ENCODE measurements around the gene RAB37. TPM values are rescaled to one million over a fixed set of nuclear protein-coding genes. Genes with fewer than 3 reads are reported as not detected.

RAB37 gene
- total and polyA plus RNA-seq, 2 of the 13 experiments (the other 11 are each of a cell fraction or from before 2014, with no cell fraction given): 0.91 to 3.7 TPM

DNA sequence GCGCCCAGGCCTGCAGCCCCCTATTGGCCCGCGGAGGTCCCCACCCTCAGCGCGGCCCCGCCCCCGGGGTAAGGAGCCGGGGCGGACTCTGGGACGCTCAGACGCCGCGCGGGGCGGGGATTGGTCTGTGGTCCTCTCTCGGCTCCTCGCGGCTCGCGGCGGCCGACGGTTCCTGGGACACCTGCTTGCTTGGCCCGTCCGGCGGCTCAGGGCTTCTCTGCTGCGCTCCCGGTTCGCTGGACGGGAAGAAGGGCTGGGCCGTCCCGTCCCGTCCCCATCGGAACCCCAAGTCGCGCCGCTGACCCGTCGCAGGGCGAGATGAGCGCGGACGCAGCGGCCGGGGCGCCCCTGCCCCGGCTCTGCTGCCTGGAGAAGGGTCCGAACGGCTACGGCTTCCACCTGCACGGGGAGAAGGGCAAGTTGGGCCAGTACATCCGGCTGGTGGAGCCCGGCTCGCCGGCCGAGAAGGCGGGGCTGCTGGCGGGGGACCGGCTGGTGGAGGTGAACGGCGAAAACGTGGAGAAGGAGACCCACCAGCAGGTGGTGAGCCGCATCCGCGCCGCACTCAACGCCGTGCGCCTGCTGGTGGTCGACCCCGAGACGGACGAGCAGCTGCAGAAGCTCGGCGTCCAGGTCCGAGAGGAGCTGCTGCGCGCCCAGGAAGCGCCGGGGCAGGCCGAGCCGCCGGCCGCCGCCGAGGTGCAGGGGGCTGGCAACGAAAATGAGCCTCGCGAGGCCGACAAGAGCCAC, 11.6 kb downstream of the RAB37 start, which contains the start of gene NHERF1 (continued):
- TF ChIP-seq ZNF614 (CRISPR knock-in tag; IDR thresholded peaks at IDR 0.05; ENCODE audit: borderline replicate concordance) (peak; percentile 22; the same call in 1 of the 2 replicates), ZNF264 (CRISPR knock-in tag; IDR thresholded peaks at IDR 0.05) (peak; percentile 75; the same call in 1 of the 2 replicates), KDM5A (IDR thresholded peaks at IDR 0.05; ENCODE audit: borderline replicate concordance, low read length) (no peak; the same call in 1 of the 2 replicates), ZNF12 (CRISPR knock-in tag; IDR thresholded peaks at IDR 0.05) (0 out of 2 replicates have a peak, but pooled peaks have one; percentile 33), HNRNPLL (IDR thresholded peaks at IDR 0.05; ENCODE audit: low read depth, low read length, poor library complexity, severe bottlenecking) (no peak), TAF1 (CRISPR knock-in tag; IDR thresholded peaks at IDR 0.05) (peak; percentile 100), KAT8 (CRISPR knock-in tag; IDR thresholded peaks at IDR 0.05) (peak; percentile 93), NCOA2 (CRISPR knock-in tag; IDR thresholded peaks at IDR 0.05) (no peak), ZNF83 (CRISPR knock-in tag; IDR thresholded peaks at IDR 0.05; ENCODE audit: borderline replicate concordance) (no peak), ZFP41 (CRISPR knock-in tag; IDR thresholded peaks at IDR 0.05; ENCODE audit: borderline replicate concordance) (peak; percentile 48; the same call in 1 of the 2 replicates), ZZZ3 (CRISPR knock-in tag; IDR thresholded peaks at IDR 0.05; ENCODE audit: borderline replicate concordance) (peak; percentile 47; the same call in 1 of the 2 replicates), MIER3 (CRISPR knock-in tag; IDR thresholded peaks at IDR 0.05; ENCODE audit: borderline replicate concordance) (0 out of 2 replicates have a peak, but pooled peaks have one; percentile 31), HNRNPH1 (optimal IDR thresholded peaks at IDR 0.05; ENCODE audit: low read depth, low read length) (peak; percentile 61), CAMTA2 (CRISPR knock-in tag; IDR thresholded peaks at IDR 0.05; ENCODE audit: borderline replicate concordance) (peak; percentile 95; the same call in 1 of the 2 replicates), RBM39 (IDR thresholded peaks at IDR 0.05; ENCODE audit: low read depth, low read length, poor library complexity, severe bottlenecking) (peak; percentile 23), BRCA1 (CRISPR knock-in tag; IDR thresholded peaks at IDR 0.05) (peak; percentile 94), JUN (CRISPR knock-in tag; IDR thresholded peaks at IDR 0.05) (no peak), ZNF564 (CRISPR knock-in tag; IDR thresholded peaks at IDR 0.05) (peak; percentile 93), MLLT10 (CRISPR knock-in tag; IDR thresholded peaks at IDR 0.05) (peak; percentile 97; the same call in 1 of the 2 replicates), ARNTL (CRISPR knock-in tag; IDR thresholded peaks at IDR 0.05) (no peak), ZNF33A (CRISPR knock-in tag; IDR thresholded peaks at IDR 0.05; ENCODE audit: borderline replicate concordance) (0 out of 2 replicates have a peak, but pooled peaks have one; percentile 41), RORA (CRISPR knock-in tag; IDR thresholded peaks at IDR 0.05) (no peak), ZFP36L1 (CRISPR knock-in tag; IDR thresholded peaks at IDR 0.05) (0 out of 2 replicates have a peak, but pooled peaks have one; percentile 45), GFI1 (CRISPR knock-in tag; IDR thresholded peaks at IDR 0.05; ENCODE audit: borderline replicate concordance) (0 out of 2 replicates have a peak, but pooled peaks have one; percentile 49), CENPX (CRISPR knock-in tag; IDR thresholded peaks at IDR 0.05) (no peak), ZNF484 (CRISPR knock-in tag; IDR thresholded peaks at IDR 0.05; ENCODE audit: borderline replicate concordance, low read depth) (peak; percentile 58; the same call in 1 of the 2 replicates), RXRA (CRISPR knock-in tag; IDR thresholded peaks at IDR 0.05) (peak; percentile 58), RFX3 (CRISPR knock-in tag; IDR thresholded peaks at IDR 0.05) (no peak)
- TF ChIP-seq, protein P1, sequence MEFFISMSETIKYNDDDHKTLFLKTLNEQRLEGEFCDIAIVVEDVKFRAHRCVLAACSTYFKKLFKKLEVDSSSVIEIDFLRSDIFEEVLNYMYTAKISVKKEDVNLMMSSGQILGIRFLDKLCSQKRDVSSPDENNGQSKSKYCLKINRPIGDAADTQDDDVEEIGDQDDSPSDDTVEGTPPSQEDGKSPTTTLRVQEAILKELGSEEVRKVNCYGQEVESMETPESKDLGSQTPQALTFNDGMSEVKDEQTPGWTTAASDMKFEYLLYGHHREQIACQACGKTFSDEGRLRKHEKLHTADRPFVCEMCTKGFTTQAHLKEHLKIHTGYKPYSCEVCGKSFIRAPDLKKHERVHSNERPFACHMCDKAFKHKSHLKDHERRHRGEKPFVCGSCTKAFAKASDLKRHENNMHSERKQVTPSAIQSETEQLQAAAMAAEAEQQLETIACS (CRISPR knock-in tag; IDR thresholded peaks at IDR 0.05): peak; percentile 39; the same call in 1 of the 2 replicates
- TF ChIP-seq, protein P2, sequence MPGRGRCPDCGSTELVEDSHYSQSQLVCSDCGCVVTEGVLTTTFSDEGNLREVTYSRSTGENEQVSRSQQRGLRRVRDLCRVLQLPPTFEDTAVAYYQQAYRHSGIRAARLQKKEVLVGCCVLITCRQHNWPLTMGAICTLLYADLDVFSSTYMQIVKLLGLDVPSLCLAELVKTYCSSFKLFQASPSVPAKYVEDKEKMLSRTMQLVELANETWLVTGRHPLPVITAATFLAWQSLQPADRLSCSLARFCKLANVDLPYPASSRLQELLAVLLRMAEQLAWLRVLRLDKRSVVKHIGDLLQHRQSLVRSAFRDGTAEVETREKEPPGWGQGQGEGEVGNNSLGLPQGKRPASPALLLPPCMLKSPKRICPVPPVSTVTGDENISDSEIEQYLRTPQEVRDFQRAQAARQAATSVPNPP (CRISPR knock-in tag; IDR thresholded peaks at IDR 0.05): peak; percentile 81; the same call in 1 of the 2 replicates

Data from HepG2 (cell line).